Measurements from ENCODE around the gene RAB40C.
A peak's percentile ranks its signal among the peaks of the same experiment; 100 is the strongest.

The RAB40C gene

DNA sequence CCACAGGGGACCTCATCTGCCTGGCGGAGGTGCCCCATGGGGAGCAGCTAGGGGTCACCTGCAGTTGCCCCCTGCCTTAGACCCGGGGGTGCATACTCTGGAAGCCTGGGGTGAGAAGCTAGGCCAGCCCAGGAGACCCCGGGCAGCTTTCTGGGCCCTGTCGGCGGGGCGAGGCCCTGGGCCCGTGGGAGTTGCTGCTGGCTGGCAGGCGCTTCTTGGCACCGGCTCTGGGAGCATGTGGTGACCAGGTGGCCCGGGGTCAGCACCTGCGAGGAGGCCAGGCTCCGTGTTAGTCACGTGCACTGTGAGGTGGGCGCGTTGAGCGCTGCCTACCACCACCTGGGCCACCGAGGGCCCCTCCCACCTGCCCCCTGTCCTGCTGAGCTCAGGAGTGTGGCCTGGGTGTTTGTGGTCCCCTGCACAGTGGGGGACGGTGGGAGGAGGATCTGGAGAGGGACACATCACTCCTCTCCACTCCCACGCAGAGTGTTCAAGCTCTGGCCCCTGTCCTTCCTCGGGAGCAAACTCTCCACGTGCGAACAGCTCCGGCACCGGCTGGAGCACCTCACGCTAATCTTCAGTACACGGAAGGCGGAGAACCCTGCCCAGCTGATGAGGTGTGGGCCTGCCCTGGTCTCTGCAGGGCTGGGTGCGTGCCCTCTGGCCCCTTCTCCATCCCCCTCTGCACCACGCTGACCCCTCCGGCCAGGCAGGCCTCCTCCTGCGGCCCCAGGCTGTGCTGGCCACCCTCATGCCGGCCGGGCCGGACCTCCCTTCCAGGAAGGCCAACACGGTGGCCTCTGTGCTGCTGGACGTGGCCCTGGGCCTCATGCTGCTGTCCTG, 14.3 kb upstream of the RAB40C start:
- no peak for DNase-seq

GRCh38 chr16:576197-576822, 13.6 kb upstream of the RAB40C start:
- DNase-seq, result no peak

DNA sequence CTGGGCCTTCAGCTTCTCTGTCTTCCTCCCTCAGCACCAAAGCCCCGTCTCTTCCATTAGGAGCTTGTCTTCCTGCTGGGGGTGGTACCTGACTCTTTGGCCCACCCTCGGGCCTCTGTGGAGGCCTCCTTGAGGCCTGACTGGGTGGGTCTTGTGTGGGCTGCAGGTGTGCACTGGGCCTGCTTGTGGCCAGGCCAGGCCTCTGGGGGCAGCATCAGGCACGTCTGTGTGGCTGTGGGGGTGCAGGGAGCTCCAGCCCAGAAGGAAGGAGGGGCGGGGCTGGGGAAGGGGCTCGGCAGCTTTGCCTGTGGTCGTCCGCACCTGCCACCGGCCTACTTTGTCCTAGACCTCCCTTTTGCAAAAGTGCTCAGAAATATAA, 13.1 kb upstream of the RAB40C start:
- DNase-seq, result no peak

DNA sequence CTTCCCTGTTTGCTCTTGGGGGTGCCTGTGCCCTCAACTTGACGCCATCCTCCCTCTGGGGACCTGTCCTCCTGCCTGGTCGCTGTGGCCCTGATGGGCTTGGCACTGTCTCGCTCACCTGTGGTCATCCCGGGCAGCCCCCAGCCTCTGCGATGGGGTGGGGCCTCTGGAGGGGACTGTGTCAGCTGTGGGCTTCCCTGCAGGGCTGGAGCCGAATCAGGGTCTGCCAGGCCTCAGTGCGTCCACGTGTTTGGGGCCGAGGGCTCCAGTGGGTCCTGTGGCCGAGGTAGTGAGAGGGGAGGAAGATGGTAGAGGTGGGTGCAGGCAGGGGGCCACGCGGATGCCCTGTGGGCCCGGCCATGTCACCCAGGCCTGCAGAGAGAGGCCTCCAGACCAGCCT, 12.1 kb upstream of the RAB40C start:
- DNase-seq, result no peak

GRCh38 chr16:578232-578869, 11.5 kb upstream of the RAB40C start:
- no peak for DNase-seq

DNA sequence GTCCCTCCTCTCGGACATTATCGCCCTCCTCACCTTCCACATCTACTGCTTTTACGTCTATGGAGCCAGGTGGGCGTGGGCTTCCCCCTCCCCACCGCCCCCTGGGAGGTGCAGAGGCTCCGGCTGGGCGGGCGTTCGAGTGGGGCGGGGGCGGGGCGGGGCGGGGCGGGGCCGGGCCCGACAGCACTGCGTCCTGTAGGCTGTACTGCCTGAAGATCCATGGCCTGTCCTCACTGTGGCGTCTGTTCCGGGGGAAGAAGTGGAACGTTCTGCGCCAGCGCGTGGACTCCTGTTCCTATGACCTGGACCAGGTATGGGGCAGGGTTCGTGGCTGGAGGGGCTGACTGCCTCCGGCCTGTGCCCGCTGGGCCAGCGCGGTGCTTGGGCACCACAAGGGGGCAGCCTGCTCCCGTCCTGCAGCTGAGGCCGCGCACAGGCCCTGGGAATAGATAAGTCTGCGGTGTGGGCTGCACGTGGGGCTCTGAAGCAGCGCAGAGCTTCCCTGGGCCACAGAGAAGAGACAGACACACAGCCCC, 10.9 kb upstream of the RAB40C start:
- DNase-seq, result peak in 1 of 2 experiments; percentile 33

DNA sequence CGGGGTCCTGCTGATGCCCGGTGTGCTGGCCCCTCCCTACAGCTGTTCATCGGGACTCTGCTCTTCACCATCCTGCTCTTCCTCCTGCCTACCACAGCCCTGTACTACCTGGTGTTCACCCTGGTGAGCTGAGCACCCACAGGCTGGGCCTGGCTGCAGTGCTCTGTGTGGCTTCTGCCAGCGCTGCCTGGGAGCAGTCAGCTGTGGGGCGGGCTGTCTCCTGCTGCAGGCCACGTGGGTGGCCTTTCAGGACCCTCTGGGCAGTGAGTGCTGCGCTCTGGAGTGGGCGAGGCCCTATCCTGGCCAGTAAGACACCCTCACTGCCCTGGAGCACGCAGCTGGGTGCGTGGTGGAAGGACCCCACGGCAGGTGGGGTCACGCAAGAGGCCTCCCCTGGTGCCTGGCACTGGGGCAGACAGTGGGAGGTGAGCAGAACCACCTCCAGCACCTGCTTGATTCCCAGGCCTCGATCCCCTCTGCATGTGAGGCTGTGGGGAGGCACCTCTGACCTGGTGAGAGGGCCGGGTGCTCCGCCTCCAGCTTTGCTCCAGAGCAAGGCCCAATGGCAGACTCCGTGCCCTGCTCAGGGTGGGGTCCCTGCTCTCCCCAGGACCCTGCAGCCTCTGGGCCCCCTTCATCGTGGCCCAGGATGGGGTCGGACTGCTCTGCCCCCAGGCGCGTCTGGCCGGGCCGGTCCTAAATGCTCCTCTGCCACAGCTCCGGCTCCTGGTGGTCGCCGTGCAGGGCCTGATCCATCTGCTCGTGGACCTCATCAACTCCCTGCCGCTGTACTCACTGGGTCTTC, 9.5 kb upstream of the RAB40C start:
- no peak for DNase-seq

DNA sequence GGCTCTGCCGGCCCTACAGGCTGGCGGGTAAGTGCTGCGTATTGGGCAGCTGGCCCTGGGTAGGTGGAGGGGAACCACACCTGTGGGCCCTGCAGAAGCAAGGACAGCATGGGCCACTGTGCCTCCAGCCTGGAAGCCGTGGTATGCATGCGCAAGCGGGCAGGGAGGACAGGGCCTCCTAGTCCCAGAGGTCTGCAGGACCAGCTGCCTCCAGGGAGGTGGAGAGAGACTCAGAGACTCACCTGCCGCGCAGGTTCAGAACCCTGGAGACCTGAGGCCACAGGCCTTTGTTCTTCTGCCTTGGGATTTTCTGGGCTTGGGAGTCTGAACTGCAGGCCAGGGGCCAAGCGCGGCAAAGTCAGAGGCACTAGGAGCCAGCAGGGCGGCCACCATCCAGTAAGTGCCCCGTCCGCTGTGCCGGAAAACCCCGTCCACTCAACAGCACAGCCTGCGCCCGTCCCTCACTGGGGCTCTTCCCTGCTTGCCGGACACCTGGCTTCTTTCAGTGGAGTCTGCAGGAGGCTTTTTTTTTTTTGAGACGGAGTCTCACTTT, 8.8 kb upstream of the RAB40C start:
- no peak for DNase-seq

DNA sequence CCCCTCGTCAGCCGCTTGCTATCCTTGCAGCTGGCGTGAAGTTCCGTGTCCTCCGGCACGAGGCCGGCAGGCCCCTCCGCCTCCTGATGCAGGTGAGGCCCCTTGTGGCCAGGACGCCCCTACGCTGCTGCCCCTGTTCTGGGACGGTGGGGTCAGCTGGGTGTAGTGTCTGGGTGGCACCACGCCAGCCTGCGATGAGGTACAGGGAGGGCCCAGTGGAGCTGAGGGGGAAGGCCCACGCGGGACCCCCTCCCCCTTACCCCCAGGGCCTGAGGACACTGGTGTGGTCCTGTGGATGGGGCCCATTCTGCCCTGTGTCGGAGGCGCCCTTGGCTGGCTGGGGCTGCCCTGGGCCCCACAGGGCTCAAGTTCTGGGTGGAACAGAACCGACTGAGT, 7.7 kb upstream of the RAB40C start:
- DNase-seq, result no peak

DNA sequence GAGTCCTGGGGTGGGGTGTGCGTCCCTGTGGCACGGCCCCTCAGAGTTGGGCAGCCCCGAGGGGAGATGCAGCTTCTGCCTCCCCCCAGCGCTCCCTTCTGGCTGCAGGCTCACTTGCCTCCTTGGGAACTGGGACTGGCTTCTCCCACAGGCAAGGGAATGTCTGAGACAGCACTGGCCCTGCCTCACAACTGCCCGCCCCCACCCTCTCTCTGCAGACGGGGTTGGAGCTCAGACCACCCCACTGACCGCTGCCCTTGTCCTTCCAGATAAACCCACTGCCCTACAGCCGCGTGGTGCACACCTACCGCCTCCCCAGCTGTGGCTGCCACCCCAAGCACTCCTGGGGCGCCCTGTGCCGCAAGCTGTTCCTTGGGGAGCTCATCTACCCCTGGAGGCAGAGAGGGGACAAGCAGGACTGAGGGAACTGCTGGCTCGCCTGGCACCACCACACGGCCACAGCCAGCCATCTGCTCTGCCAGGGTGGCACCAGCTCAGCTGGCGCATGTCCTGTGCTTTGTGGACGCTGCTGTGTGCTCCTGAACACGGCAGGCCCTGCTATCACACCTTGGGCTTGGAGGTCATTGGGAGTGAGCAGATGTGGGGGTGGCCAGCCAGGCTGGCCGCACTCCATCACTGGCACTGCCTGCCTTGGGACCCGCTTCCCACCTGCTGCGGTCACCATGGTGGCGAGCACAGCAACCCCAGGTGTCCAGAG, 7.1 kb upstream of the RAB40C start:
- peak in 1 of 2 experiments; percentile 43 for DNase-seq

GRCh38 chr16:583470-583814, 6.4 kb upstream of the RAB40C start:
- DNase-seq, result no peak

DNA sequence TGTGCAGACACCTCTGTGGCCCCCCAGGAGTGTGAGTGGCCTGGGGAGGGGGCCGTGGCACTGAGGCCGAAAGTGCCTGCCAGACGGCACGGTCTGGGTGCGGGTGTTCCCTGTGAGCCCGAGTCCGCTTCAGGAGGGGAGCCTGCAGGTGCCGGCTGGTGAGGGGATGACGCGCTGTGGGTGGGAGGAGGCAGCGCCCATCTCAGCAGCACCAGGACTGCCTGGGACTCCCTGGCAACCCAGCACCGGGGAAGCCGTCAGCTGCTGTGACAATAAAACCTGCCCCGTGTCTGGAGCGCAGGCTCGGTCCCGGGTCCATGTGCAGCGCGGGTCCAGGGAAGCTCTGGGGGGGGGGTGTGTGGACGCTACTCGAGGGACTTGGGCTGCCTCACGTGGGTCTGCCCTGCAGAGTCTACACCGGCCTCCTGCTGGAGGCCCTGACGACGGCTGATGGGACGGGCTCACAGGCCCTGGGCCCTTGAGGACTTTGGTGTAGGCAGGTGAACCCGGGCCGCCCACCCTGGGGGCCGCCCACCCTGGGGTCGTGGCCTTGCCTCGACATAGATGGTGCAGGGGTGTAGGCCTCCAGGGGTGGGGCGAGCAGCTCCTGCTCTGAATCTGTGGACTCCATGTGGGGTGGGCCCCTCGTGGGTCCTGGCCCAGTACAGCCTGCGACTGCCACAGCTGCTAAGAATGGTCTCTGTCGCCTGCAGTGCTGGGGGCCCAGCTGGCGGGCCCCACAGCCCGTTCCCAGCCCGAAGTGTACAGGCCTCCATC, 5.9 kb upstream of the RAB40C start:
- DNase-seq, result no peak

GRCh38 chr16:585351-585750, 4.5 kb upstream of the RAB40C start:
- DNase-seq, result no peak

DNA sequence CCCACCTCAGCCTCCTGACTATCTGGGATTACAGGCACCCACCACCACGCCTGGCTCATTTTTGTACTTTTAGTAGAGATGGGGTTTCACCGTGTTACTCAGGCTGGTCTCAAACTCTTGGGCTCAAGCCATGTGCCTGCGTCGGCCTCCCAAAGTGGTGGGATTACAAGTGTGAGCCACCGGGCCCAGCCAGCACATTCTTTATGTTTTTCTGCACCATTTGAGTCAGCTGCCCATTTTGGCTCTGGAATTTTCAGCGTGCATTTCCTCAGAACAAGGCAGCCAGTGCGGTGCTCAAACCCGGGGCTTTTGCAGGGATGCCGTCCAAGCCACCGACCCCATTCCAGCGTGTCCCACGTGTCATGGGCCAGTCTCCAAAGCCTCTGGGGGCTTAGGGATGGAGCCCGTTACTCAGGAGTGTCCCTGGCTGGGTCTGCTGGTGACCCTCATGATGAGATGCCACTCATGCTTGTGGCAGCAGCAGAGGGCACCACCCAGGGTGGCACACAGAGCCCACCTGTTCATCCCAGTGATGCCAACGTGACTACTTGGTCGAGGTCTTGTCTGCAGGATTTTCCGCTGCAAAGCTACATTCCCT, 3.7 kb upstream of the RAB40C start:
- peak in 1 of 2 experiments; percentile 38 for DNase-seq

DNA sequence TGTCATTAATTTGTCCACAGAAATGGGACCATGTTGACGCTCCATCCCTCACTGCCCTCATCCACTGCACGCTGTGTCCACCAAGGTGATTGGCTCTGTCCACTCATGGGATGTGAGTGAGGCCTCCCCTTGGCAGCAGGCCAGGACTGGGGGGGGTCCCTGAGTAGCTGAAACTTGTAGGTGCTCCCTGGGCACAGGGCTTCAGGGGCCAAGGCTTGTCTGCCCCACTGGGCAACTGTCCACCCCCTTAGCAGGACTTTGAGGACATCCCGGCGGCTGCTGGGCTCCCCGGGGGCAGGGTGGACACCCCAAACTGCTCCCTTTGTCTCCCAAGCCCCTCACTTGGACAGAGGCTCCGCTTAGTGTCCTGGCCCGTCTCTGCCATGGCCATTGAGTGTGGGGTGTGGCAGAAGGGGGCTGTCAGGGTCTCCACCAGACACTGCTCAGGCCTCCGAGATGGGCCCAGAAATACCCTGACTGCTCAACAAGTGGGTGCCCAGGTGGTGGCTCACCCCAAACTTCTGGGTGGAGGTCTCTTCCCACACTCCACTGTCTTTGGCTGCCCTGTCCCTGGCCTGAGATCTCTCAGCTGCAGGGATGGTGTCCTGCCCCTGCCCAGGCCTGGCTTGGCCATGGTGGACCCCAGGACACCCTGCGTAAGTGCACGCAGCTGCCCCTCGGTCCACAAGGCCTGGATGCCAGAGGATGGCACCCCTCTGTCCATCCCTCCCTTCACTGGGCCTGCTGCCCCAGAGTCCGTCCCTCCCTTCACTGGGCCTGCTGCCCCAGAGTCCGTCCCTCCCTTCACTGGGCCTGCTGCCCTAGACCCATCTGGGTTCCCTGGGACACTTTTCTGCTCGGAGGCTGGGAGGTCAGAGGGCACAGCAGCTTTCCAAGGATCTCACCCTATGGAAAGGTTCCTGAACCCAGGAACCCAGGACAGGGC, 2.9 kb upstream of the RAB40C start:
- DNase-seq, result no peak

- no peak for DNase-seq
Measured at GRCh38 chr16:588639-588888, 1.3 kb upstream of the RAB40C start.

DNA sequence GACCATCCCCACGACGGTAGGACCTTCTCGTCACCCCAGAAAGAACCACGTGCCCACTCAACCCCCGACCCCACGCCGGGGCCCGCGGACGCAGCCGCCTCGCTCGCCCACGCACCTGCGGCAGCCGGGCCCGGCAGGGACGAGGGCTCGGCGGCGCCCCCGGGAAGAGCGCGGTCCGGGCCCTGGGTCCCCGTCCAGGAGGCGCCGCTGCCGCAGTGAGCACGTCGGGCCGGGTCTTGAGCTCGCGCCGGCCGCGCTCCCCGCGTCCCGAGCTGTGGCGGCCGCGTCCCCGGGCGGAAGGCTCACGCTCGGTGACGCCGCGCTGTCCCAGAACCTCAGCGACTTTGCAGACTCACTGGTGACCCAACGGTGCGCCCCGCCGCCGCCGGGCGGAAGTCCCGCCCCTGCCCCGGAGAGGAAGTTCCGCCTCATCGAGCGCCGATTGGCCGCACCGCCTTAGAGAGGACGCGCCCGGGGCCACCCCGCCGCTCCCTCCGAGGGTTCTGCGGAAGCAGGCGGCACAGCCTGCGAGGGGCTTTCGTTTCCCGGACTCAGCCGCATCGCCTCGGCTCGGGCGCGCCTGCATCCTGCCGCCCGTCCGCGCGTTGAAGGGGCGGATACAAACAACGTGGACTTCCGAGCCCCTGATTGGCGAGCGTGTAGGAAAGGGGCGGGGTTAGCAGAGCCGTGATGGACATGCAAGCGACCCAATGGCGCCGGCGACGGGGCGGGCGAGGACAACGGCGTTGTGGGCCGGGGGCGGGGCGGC, 793 bp upstream of the RAB40C start:
- DNase-seq, result peak; percentile 94

- DNase-seq, result no peak
Measured at GRCh38 chr16:590188-590814, 435 bp downstream of the RAB40C start.

- DNase-seq, result no peak
Measured at GRCh38 chr16:590815-591200, 942 bp downstream of the RAB40C start.
